ENCODE measurements around the gene PON1. TPM values are rescaled to one million over a fixed set of nuclear protein-coding genes. Genes with fewer than 3 reads are reported as not detected.

PON1 gene
- total RNA-seq (ENCODE audit: unreplicated experiment): 1.5 TPM
- long read RNA-seq, partial matches to known transcripts: 0 of 1 reads
- long read RNA-seq, other reads (novel, unspliced or antisense): 1 of 1 reads

DNA sequence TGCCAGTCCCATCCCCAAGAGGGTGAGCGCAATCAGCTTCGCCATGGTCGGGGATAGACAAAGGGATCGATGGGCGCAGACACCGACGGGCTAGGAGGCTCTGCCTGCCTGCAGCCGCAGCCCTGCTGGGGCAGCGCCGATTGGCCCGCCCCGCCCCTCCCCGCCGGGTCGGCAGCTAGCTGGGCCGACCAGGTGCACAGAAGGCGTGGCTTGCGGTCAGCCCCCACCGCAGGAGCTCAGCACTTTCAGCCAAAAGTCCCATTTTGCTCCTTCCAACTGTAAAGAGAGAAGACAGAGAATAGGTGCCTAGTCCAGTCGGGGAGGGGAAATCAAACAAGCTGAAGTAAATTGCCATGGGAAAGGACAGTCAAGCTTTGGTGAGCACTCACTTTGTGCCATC, at the start of gene PON1:
PON1 (minus strand) TSS at position 102 of the 400 bp plus-strand sequence; CDS start at position 45, 57 bp downstream.
- no peak for TF ChIP-seq CTCF (IDR thresholded peaks at IDR 0.05; ENCODE audit: unreplicated experiment)
- H3K36me3 Mint-ChIP-seq (ENCODE audit: low read depth, unreplicated experiment): no peaks in the 10 kb centered on the region
- H3K4me3 Mint-ChIP-seq (ENCODE audit: unreplicated experiment): no peak within 1 kb of the TSS
- no peak for DNase-seq (ENCODE audit: low spot score)
- H3K9me3 Mint-ChIP-seq (ENCODE audit: unreplicated experiment): no peaks in the 10 kb centered on the region
- peaks cover 2% of the 10 kb centered on the region for H3K27me3 Mint-ChIP-seq (ENCODE audit: unreplicated experiment)
- no peaks in the 10 kb centered on the region for H3K4me1 Mint-ChIP-seq (ENCODE audit: unreplicated experiment)
- no peak within 1 kb of the TSS for H3K27ac Mint-ChIP-seq (ENCODE audit: unreplicated experiment)

DNA sequence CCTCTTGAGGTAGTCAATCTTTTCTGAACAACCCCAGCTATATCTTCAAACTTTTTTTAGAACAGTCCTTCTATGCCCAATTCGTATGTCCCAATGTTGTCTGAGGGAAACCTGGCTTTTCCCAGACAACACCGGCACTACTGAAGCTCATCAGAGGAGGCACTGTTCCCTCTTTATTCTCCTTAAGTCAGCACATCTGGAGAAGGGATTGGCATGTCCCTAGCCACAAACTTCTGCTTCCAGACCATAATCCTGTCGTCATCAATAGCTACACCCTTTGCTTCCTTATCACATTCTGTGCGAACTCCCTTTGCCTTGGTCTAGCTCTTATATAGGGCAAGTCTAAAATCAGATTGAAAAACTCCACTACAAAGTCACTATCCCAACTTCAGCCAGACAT, 49.0 kb upstream of the PON1 start:
- Mint-ChIP-seq H3K9me3 (ENCODE audit: unreplicated experiment) (no peaks in the 10 kb centered on the region), H3K4me3 (ENCODE audit: unreplicated experiment) (no peak overlapping the region), H3K4me1 (ENCODE audit: unreplicated experiment) (no peaks in the 10 kb centered on the region), H3K27me3 (ENCODE audit: unreplicated experiment) (peaks cover 5% of the 10 kb centered on the region), H3K27ac (ENCODE audit: unreplicated experiment) (no peak overlapping the region), H3K36me3 (ENCODE audit: low read depth, unreplicated experiment) (peaks cover 30% of the 10 kb centered on the region)
- TF ChIP-seq CTCF (IDR thresholded peaks at IDR 0.05; ENCODE audit: unreplicated experiment): no peak
- no peak for DNase-seq (ENCODE audit: low spot score)

- TF ChIP-seq CTCF (IDR thresholded peaks at IDR 0.05; ENCODE audit: unreplicated experiment): no peak
- H3K36me3 Mint-ChIP-seq (ENCODE audit: low read depth, unreplicated experiment): peaks cover 20% of the 10 kb centered on the region
- H3K4me1 Mint-ChIP-seq (ENCODE audit: unreplicated experiment): no peaks in the 10 kb centered on the region
- no peaks in the 10 kb centered on the region for H3K27me3 Mint-ChIP-seq (ENCODE audit: unreplicated experiment)
- no peaks in the 10 kb centered on the region for H3K9me3 Mint-ChIP-seq (ENCODE audit: unreplicated experiment)
- no peak overlapping the region for H3K27ac Mint-ChIP-seq (ENCODE audit: unreplicated experiment)
- H3K4me3 Mint-ChIP-seq (ENCODE audit: unreplicated experiment): no peak overlapping the region
- DNase-seq (ENCODE audit: low spot score): no peak
Observed at GRCh38 chr7:95368235-95368634, 43.9 kb upstream of the PON1 start.

GRCh38 chr7:95367606-95368005, 43.3 kb upstream of the PON1 start:
- H3K4me3 Mint-ChIP-seq (ENCODE audit: unreplicated experiment): no peak overlapping the region
- H3K27me3 Mint-ChIP-seq (ENCODE audit: unreplicated experiment): no peaks in the 10 kb centered on the region
- H3K4me1 Mint-ChIP-seq (ENCODE audit: unreplicated experiment): no peaks in the 10 kb centered on the region
- peaks cover 21% of the 10 kb centered on the region for H3K36me3 Mint-ChIP-seq (ENCODE audit: low read depth, unreplicated experiment)
- no peak for TF ChIP-seq CTCF (IDR thresholded peaks at IDR 0.05; ENCODE audit: unreplicated experiment)
- H3K9me3 Mint-ChIP-seq (ENCODE audit: unreplicated experiment): no peaks in the 10 kb centered on the region
- no peak overlapping the region for H3K27ac Mint-ChIP-seq (ENCODE audit: unreplicated experiment)
- DNase-seq (ENCODE audit: low spot score): no peak

DNA sequence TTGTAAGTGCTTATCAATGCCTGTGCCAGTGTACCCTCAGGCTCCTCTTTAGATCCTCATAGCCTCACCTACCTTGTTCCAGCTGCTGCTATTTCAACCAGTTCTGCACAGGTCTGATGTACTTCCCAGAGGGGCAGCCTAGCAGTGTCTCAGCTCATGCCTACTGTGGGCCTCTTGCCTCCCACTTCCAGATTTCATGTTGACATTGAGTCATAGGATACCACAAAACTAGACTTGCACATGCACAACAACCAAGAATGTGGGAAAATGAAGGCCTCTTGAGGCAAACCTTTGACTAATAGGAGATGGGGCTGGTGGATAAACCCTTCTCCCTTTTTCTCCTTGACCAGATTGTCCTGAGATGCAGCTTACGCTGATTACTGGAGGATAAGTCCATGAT, 40.8 kb upstream of the PON1 start:
- H3K4me1 Mint-ChIP-seq (ENCODE audit: unreplicated experiment): no peaks in the 10 kb centered on the region
- no peaks in the 10 kb centered on the region for H3K9me3 Mint-ChIP-seq (ENCODE audit: unreplicated experiment)
- no peaks in the 10 kb centered on the region for H3K27me3 Mint-ChIP-seq (ENCODE audit: unreplicated experiment)
- H3K36me3 Mint-ChIP-seq (ENCODE audit: low read depth, unreplicated experiment): peaks cover 17% of the 10 kb centered on the region
- H3K27ac Mint-ChIP-seq (ENCODE audit: unreplicated experiment): no peak overlapping the region
- DNase-seq (ENCODE audit: low spot score): no peak
- TF ChIP-seq CTCF (IDR thresholded peaks at IDR 0.05; ENCODE audit: unreplicated experiment): no peak
- H3K4me3 Mint-ChIP-seq (ENCODE audit: unreplicated experiment): no peak overlapping the region
